Fibroblast of upper back skin (primary cell): ENCODE results near the gene PNPLA3.
"Not testable (repeated sequence)": the region's sequence is repeated elsewhere in the genome, so short reads cannot be mapped to it uniquely, and the experiment has no call there.

Experiments
- DNase-seq: peaks from one replicate; pipeline ENCODE4 v3.0.0-alpha.2; 2013

PNPLA3 gene

GRCh38 chr22:43890901-43891331, 32.7 kb upstream of the PNPLA3 start:
- DNase-seq, result no peak

GRCh38 chr22:43891360-43892182, 32.0 kb upstream of the PNPLA3 start, which contains the start of gene PNPLA5:
TSS of gene PNPLA5 (minus strand) at chr22:43892013. CDS start at chr22:43891880, 133 bp downstream.
- DNase-seq, result no peak

GRCh38 chr22:43892183-43892894, 31.3 kb upstream of the PNPLA3 start:
- no peak for DNase-seq

DNA sequence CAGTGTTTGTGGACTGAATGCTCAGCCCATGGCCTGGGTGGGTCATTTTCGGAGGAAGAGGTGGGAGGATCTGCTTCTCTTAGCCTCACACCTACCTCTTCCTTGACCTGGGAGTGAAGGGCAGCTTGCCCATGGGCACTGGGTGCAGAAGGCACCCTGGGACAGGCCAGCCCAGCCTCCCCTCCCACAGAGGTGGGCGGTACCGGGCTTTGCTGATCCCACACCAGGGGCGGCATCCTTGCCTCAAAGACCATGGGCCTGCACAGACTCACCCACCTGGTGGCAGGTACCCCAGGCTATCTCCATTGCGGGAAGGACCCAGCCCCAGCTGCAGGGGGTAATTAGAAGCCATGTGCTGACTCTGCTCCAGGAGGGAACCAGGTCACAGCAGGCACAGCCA, 30.3 kb upstream of the PNPLA3 start:
- no peak for DNase-seq

DNA sequence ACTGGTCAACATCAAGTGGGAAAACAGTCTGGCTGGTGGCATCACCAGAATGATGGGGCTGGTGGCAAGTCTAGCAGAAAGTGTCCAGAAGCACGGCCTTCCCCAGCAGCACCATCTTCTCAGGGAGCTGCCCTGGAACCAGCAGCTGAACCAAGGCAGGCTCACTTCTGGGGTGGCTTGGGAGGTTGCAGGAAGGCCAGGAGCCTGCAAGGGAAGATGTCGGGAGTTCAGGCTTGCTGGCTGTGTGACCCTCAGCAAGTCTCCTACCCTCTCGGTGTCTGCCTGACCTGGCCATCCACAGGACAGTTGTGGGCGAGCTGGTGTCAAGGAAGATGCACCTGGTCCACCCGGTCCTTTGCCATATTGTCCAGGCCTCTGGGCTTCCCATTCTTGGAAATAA, 29.5 kb upstream of the PNPLA3 start:
- DNase-seq, result no peak

- DNase-seq, result no peak
Measured at GRCh38 chr22:43895986-43896645, 27.5 kb upstream of the PNPLA3 start.

GRCh38 chr22:43897751-43898261, 25.8 kb upstream of the PNPLA3 start:
- DNase-seq, result peak; percentile 31

DNA sequence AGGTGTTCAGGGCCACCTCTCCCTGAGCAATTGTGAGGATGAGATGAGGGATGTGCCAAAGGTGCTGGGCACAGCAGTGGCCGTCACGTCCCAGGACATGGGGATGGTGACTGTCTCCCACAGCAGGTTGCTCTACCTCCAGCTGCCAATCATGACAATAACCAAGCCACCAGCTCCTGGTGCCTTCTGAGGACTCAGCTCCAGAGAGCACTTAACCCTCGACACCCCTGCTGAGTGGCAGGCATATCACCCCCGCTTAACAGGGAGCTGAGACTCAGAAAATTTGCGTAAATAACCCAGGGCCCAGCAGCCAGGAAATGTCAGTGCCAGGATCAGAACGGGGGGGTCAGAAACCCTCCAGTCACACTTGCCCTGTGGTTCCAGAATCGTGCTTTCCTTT, 23.4 kb upstream of the PNPLA3 start:
- DNase-seq, result no peak

- DNase-seq, result peak; percentile 86
Measured at GRCh38 chr22:43901976-43902643, 21.5 kb upstream of the PNPLA3 start.

DNA sequence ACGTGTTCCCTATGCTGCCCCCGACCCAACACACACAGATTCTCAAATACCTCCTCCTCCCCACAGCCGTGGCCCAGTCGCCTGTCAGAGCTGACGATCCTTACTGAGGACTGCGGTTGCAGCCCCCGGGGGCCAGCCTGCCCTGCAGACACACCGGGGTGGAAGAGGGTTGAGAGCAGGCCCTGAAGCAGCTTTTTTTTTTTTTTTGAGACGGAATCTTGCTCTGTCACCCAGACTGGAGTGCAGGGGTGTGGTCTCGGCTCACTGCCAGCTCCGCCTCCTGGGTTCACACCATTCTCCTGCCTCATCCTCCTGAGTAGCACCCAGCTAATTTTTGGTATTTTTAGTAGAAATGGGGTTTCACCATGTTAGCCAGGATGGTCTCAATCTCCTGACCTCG, 20.6 kb upstream of the PNPLA3 start:
- not testable (repeated sequence) for DNase-seq

GRCh38 chr22:43904412-43904811, 19.2 kb upstream of the PNPLA3 start:
- DNase-seq, result not testable (repeated sequence)

DNA sequence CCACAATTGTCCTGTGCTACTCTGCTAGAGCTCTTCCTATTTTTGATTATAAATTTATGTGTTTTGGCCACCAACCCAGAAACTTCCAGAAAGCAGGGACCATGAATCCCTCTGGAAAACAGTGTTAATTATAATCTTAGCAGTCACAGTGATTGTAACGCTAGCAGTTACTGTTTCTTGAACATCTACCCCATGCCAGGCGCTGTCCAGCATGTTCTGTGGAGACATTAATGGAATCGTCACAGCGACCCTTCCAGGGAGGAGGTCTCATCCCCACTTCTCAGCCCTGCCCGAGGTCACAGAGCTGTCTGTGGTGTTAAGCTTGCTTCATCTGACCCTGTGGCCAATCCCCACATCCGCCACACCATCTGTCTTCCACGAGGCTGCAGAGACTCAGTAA, 17.9 kb upstream of the PNPLA3 start:
- no peak for DNase-seq

DNA sequence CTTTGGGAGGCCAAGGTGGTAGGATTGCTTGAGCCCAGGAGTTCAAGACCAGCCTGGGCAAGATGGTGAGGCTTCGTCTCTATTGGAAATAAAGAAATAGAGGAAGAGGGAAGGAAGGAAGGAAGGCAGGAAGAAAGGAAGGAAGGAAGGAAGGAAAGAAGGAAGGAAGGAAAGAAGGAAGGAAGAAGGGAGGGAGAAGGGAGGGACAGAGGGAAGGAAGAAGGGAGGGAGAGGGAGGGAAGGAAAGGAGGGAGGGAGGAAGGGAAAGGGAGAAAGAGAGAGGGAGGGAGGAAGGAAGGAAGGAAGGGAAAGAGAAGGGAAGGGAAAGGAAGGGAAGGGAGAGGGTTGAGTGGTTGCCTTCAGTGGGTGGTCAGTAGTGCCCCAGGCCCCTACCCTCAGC, 13.9 kb upstream of the PNPLA3 start:
- DNase-seq, result no peak

DNA sequence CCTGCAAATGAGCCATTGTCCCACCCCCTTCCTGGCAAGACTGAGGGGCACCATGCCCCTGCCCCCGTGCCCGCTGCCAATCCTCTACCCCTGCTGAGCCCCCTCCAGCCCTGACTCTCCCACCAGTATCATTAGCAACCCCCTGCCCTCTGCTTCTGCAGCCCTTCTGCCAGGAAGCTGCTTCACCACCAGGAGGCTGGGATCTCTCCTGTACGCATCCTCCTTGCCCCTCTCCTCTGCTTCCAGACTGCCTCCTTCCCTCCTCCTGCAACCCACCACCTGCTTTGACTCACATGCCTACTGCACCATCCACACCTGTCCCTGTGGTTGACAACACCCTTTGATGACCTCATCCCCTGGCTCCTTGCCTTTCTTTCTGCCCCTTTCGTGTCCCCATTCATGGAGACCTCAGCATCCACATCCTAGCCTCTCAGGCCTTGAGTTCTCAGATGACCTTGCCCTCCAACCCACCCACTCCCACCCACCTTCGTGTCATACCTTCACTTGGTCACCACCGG, 13.4 kb upstream of the PNPLA3 start:
- no peak for DNase-seq

DNA sequence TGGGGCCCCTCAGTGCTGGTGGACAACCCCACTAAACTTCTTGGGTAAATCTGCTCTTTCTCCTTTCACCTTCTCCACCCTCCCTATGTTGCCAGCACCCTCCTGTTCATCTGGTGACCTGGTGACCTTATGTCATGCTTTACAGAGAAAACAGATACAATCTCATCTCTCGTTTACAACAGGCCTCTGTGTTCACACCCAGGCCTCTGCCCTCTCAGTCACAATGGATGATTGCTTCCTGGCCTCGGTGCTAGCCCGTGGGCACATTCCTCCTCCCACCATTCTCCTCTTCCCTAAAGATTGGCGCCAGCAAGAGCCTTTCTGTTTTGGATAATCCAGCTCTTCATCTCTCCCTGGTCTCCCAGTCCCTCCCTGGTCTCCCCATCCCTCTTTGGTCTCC, 12.3 kb upstream of the PNPLA3 start:
- DNase-seq, result no peak

- DNase-seq, result no peak
Measured at GRCh38 chr22:43917521-43917920, 6.1 kb upstream of the PNPLA3 start.

- DNase-seq, result peak; percentile 43
Measured at GRCh38 chr22:43919106-43919973, 4.3 kb upstream of the PNPLA3 start.

DNA sequence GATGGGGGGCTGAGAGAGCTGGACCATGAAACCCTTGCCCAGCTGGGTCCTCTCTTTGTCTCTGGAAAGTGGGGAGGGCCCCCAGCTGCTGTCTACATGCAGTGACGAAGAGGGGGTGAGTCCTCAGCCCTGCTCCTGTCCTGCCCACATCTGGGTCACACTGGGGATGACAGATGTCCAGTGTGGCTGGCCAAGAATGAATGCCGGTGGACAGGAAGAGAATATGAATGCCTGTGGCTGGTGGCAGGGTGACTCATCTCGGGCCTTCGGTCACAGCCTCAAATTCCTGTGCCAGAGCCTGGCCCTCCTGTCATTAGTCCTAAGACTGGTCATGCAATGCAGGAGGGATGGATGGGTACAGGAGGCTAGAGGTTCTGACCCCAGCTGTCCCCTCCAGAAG, 2.2 kb upstream of the PNPLA3 start:
- DNase-seq, result peak; percentile 60

DNA sequence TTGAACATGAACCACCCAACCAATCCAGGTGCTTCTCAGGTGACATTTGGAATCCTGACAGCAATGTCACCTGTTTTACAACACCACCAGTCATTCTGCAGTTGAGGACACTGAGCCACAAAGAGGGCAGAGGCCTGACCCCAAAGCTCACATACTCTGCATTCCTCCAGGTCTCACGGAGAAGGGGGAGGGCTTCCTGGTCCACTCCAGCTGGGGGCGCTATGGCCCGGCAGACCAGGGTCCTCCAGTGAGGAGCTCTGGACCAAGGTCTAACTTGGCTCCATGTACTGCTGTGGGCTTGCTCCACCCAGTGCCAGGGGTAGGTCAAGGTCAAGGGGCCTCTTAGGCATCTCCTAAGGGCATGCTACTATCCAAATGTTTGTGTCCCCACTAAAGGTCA, 1.5 kb upstream of the PNPLA3 start:
- DNase-seq, result no peak

DNA sequence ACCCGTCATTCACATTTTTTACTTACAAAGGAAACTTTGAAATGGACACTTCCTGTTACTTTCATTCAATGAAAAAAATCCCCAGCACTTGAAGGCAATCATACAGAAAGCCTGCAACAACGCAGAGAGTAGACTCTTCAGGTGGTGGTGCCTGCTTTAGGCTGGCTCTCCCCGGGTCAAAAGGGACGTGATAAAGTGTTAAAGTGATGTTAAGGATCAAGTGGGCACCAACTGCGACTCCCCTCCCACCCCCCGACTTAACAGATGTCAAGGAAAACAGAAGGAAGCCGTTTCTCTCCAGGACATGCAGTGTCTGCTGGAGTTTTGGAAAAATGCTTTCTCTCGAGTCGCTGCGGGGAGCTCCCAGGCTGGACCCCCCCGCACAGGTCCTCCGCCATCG, 414 bp upstream of the PNPLA3 start:
- DNase-seq, result no peak

- no peak for DNase-seq
Measured at GRCh38 chr22:43924877-43925276, 1.3 kb downstream of the PNPLA3 start.
